HG03378 (cell line): ENCODE measurements around the gene FLNB.
A peak's percentile ranks its signal among the peaks of the same experiment; 100 is the strongest.
"Not testable (repeated sequence)": the region's sequence is repeated elsewhere in the genome, so short reads cannot be mapped to it uniquely, and the experiment has no call there.

Source experiments
- ATAC-seq: cut with Tn5 transposase; IDR thresholded peaks from one replicate; pipeline ENCODE4 v1.9.1; 2021; ENCODE audit warnings: mild to moderate bottlenecking, moderate library complexity; ENCODE audit not compliant: unreplicated experiment

FLNB gene

GRCh38 chr3:58198804-58199203, 190.6 kb downstream of the FLNB start:
- ATAC-seq: no peak

DNA sequence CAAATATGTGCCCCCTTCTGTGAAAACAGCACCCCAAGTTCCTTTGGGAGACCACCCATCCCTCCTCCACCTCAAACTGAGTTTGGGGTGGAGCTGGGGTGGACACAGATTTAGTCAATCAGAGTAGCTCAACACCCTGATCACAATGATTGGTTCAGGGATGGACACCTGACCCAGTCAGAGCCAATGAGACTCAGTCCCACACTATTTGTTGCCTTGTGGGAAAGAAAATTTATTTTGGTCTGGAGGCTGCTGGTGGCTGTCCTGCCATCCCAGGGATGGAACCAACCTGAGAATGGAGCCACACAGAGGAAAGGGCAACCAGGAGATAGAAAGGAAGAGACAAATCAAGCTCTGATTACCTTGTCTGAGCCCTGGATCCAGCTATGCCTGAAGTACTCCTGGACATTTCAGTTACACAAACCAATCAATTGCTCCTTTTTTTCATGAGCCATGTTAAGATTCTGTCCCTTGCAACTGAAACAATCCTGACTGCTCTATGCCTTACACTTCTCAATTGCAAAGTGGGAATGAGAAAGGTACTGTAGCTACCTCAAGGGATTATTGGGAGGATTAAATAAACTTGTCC, 192.0 kb downstream of the FLNB start:
- ATAC-seq: no peak

GRCh38 chr3:58200846-58201355, 192.7 kb downstream of the FLNB start:
- ATAC-seq: no peak

DNA sequence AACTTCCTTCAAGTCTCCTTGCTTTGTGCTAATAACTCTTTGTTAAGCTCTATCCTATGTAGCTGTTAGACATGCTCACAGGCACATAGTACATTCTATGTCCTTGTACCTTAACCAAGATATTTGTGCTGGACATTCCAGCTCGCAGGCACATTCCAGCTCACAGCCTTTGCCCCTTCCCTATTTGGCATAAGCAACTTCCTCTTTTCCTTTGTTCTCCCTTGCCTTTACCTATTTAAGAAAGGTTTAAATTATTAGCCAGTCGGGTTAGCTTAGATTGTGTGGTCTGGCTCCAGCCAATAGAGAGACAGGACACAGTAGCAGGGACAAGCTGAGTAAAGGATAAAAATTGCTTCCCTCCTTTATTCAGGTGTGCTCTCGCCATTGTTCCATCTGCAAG, 193.2 kb downstream of the FLNB start:
- ATAC-seq: not testable (repeated sequence)

- ATAC-seq: peak; percentile 62
These were observed 194.7 kb downstream of the FLNB start for GRCh38 chr3:58202917-58203360.

DNA sequence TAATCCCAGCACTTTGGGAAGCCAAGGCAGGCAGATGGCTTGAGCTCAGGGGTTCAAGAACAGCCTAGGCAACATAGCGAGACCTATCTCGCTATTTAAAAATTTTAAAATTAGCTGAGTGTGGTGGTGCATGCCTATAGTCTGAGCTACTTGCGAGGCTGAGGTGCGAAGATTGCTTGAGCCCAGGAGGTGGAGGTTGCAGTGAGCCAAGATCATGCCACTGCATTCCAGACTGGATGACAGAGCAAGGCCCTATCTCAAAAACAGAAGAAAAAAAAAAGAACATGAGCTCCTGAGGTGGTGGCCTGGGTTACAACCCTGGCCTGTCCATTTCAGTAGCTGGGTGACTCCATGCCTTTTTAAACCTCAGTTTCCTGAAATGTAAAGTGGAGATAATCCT, 195.3 kb downstream of the FLNB start:
- ATAC-seq: no peak

DNA sequence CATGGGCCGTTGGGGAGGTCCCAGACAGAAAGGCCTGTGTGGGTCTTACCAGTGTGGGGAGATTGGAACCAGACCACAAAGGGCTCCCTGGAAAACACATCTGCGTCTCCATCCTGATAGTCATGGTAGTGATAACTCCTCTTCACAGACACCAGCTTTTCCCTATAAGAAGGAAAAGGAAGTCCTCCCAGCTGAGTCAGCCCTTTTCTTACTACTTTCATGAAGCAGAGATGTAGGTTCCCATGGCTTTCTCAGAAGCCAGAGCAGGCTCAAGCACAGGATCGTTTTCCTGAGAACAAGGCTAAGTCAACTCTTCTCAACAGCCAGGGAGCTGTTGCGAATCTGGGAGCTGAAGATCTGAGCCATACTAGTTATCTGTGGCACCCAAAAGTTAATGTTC, 196.5 kb downstream of the FLNB start:
- ATAC-seq: no peak

GRCh38 chr3:58205981-58206380, 197.8 kb downstream of the FLNB start:
- ATAC-seq: no peak

GRCh38 chr3:58206406-58207011, 198.3 kb downstream of the FLNB start:
- ATAC-seq: no peak

- ATAC-seq: no peak
These were observed 199.7 kb downstream of the FLNB start for GRCh38 chr3:58207954-58208353.

DNA sequence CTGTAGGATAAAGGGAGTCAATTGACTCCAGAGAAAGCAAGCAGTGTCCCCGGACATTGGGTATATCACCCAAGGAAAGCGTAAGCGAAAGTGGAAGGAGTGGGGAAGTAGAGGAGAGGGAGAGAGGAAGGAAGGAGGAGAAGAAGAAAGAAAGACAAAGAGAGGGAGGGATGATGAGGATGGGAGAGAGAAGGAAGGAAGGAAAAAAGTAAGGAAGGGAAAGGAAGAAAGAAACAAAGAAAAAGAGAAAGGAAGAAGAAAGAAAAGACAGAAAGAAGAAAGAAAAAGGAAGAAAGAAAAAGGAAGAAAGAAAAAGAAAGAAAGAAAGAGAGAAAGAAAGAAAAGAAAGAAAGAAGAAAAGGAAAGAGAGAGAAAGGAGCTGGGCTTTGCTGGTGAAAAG, 201.7 kb downstream of the FLNB start:
- ATAC-seq: no peak

DNA sequence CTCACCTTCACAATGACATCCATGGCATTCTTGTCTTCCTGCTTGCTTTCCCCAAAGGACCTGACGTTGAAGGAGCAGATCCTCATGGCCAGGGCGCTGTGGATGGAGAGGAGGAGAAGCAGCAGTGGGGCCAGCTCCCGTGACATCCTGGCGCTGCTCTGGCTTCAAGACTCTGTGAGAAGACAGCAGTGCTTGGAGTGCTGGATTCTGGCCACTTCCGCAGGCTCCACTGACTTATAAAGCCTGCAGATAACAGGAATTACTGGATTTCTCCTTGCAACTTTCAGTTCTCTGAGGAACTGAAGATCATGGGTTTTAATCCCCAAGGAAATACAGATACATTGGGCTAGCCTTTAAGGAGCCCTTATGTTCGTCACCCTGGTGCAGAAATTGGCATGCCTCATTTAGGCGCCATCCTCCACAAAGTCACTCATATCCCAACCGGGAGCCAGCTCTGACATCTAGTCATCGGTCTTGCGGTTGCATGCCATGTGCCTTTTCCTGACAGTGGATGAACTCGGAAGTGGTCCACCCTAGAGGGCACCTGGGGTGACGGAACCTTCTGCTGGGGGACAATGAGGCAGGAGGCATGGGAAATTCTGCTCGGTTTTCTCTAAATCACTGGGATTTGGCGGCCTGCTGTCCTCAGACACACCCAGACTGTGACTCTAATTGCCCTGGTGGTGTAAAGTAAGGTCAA, 202.7 kb downstream of the FLNB start, which contains the start of gene DNASE1L3:
Gene DNASE1L3 (minus strand): TSS at position 212 of the 700 bp plus-strand sequence. CDS start 66 bp downstream, at position 146.
- ATAC-seq: no peak

DNA sequence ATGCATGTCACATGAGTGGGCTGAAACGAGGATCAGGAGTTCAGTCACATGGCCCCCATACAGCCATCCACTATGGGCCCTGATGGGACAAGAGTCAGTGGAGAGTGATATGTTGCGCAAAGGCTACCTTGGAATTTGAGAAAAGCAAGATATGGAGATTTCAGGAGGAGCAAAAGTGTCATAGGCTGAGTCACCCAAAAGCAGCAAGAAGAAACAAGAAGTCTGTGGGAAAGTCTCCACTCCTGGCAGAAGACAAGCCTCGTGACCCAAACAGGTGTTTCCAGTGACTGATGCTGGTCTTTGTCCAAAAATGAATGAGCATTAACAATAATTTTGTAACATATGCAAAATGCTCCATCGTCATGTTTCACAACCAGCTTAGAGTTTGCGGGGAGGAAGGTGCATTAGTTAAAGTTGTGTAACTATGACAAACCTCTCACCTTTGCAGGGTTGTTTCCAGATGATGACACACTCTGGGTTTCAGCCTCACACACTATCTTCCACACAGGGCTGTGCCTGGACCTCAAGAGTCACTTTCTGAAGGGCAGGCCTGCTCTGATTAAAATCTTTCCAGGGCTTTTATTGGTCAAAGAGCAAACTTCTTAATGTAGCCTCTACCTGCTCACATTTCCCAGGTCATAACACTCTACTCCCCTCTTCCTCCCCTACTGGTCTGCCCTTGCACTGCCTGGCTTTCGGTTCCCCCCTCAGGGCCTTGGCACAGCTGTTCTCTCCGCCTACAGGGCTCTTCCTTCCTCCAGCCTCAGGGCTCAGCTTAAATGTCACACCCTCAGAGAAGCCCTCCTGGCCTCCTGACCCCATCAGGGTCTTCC, 206.5 kb downstream of the FLNB start:
- ATAC-seq: peak; percentile 82

GRCh38 chr3:58215317-58216025, 207.2 kb downstream of the FLNB start:
- no peak for ATAC-seq

- ATAC-seq: no peak
These were observed 208.4 kb downstream of the FLNB start for GRCh38 chr3:58216496-58217195.

DNA sequence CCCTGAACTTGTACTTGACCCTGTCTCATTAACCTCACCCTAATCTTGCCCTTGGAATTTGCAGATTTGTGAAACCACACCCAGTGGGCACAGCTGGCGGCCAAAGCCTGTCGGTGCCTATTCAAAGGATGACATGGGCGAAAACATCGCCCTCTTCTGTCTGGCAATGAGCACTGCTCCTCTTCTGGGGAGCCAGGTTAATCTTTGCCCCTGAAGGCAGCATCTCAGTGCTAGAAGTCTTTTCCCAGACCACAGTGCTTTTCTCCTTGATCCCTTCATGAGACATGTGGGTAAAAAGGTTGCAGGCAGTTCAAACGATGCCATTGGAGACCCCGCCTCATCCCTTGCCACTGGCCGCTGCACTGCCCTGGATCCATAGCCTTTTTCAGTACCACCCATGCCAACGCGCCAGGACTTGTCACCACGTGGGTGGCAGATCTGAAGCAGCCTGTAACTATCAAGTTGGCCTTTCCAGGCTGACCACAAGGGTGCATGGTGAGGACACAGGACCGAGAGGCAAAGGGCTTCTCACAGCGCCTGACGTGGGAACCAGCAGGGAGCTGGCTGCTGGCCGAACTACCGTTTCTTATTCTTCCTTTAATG, 209.1 kb downstream of the FLNB start:
- peak; percentile 35 for ATAC-seq

- ATAC-seq: no peak
These were observed 210.7 kb downstream of the FLNB start for GRCh38 chr3:58218904-58219303.
